ENCODE data around the gene SLC25A21.

GRCh38 chr14:36717363-36717762 lies 455.0 kb downstream of the SLC25A21 start:
- TF ChIP-seq POLR2A (IDR thresholded peaks at IDR 0.05; ENCODE audit: low read length) (no peak), GATA1 (IDR thresholded peaks at IDR 0.05; ENCODE audit: low read depth, low read length) (no peak)
